ENCODE results near the gene ZNF428. TPM values are rescaled to one million over a fixed set of nuclear protein-coding genes. Genes with fewer than 3 reads are reported as not detected.

The ZNF428 gene
- total and polyA plus RNA-seq, 2 donors (not counting 1 experiment from before 2014, with no cell fraction given): 17.2 to 43.9 TPM

DNA sequence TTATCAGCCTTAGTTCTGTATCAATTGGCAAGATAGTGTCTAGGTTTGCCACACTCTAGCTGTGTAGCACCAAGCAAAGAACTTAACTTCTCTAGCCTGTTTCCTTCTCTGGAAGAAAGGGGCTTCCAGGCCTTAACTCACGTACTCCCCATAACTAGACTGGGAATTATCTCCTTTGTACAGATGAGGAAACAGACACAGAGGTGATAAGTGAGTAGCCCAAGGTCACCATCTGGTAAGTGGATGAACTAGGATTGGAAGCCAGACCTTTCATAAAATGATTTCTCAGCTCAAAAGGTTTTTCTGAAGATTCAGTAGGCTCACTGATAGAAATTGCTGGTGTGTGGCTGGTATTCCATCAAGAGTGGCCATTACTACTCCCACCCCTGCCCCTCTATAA, 3.1 kb downstream of the ZNF428 start:
- Histone ChIP-seq H3K9me3 (ENCODE audit: control insufficient read depth, insufficient read depth, low read depth, low read length) (no peaks in the 10 kb centered on the region), H3K9ac (ENCODE audit: insufficient read depth, low read length) (no peak overlapping the region), H4K20me1 (ENCODE audit: control insufficient read depth, extremely low read depth, insufficient read depth, low read length) (no peaks in the 10 kb centered on the region)

DNA sequence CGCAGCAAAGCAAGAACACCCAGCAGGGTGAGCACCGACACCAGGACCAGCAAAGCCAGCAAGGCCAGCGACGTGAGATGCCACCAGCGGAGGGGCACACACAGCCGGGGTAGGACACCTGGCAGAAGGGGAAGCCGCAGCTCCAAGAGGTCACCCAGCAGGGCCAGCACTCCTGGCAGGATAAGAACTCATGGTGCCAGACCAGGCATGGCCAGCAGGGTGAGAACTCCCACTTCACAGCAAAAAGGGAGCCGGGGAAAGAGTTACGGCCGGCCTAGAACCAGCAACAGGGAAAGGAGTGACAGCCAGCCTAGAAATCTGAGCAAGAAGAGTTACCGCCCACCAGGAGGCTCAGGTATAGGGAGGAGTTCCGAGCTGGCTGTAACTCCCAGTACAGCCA, 7.1 kb downstream of the ZNF428 start:
- no peak overlapping the region for H3K9ac ChIP-seq (ENCODE audit: insufficient read depth, low read length)
- no peak overlapping the region for H3K4me2 ChIP-seq (ENCODE audit: extremely low read depth, insufficient read depth, low read length)
- peaks cover 8% of the 10 kb centered on the region for H3K79me2 ChIP-seq (ENCODE audit: control insufficient read depth, insufficient read depth, low read length)
- DNase-seq (ENCODE audit: low read depth in 2 of 2): no peak
- no peak overlapping the region for H3K4me3 ChIP-seq (replicated peaks in 1 of 4; ENCODE audit: control extremely low read depth in 1 of 4, insufficient read depth in 1 of 4, low read depth in 3 of 4, low read length in 4 of 4)
- H3K36me3 ChIP-seq (ENCODE audit: control insufficient read depth, insufficient read depth, low read length): peaks cover 9% of the 10 kb centered on the region
- no peaks in the 10 kb centered on the region for H4K20me1 ChIP-seq (ENCODE audit: control insufficient read depth, extremely low read depth, insufficient read depth, low read length)
- TF ChIP-seq, protein P1, sequence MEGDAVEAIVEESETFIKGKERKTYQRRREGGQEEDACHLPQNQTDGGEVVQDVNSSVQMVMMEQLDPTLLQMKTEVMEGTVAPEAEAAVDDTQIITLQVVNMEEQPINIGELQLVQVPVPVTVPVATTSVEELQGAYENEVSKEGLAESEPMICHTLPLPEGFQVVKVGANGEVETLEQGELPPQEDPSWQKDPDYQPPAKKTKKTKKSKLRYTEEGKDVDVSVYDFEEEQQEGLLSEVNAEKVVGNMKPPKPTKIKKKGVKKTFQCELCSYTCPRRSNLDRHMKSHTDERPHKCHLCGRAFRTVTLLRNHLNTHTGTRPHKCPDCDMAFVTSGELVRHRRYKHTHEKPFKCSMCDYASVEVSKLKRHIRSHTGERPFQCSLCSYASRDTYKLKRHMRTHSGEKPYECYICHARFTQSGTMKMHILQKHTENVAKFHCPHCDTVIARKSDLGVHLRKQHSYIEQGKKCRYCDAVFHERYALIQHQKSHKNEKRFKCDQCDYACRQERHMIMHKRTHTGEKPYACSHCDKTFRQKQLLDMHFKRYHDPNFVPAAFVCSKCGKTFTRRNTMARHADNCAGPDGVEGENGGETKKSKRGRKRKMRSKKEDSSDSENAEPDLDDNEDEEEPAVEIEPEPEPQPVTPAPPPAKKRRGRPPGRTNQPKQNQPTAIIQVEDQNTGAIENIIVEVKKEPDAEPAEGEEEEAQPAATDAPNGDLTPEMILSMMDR (conservative IDR thresholded peaks at IDR 0.05 in 1 of 2, IDR thresholded peaks at IDR 0.05 in 1 of 2; ENCODE audit: low read depth in 1 of 2, low read length in 2 of 2): no peak
- TF ChIP-seq EZH2 (IDR thresholded peaks at IDR 0.05; ENCODE audit: low read length, missing control alignments): no peak
- H3K27me3 ChIP-seq (ENCODE audit: control insufficient read depth, insufficient read depth, low read length): no peaks in the 10 kb centered on the region
- no peak overlapping the region for H2AFZ ChIP-seq (ENCODE audit: low read length)
- H3K27ac ChIP-seq (ENCODE audit: insufficient read depth, low read length): no peak overlapping the region
- no peaks in the 10 kb centered on the region for H3K9me3 ChIP-seq (ENCODE audit: control insufficient read depth, insufficient read depth, low read depth, low read length)
- H3K4me1 ChIP-seq (ENCODE audit: control insufficient read depth, extremely low read depth, insufficient read depth, low read length): no peaks in the 10 kb centered on the region

More for the DNA sequence above, 3.1 kb downstream of the ZNF428 start:
- no peak overlapping the region for H3K4me3 ChIP-seq (replicated peaks in 1 of 4; ENCODE audit: control extremely low read depth in 1 of 4, insufficient read depth in 1 of 4, low read depth in 3 of 4, low read length in 4 of 4)
- H3K79me2 ChIP-seq (ENCODE audit: control insufficient read depth, insufficient read depth, low read length): peaks cover 13% of the 10 kb centered on the region
- no peak overlapping the region for H3K27ac ChIP-seq (ENCODE audit: insufficient read depth, low read length)
- DNase-seq (ENCODE audit: low read depth in 2 of 2): no peak
- H3K36me3 ChIP-seq (ENCODE audit: control insufficient read depth, insufficient read depth, low read length): peaks cover 7% of the 10 kb centered on the region
- H3K4me2 ChIP-seq (ENCODE audit: extremely low read depth, insufficient read depth, low read length): no peak overlapping the region
- TF ChIP-seq, protein P1 (conservative IDR thresholded peaks at IDR 0.05 in 1 of 2, IDR thresholded peaks at IDR 0.05 in 1 of 2; ENCODE audit: low read depth in 1 of 2, low read length in 2 of 2): no peak
- TF ChIP-seq EZH2 (IDR thresholded peaks at IDR 0.05; ENCODE audit: low read length, missing control alignments): no peak
- no peak overlapping the region for H2AFZ ChIP-seq (ENCODE audit: low read length)
- H3K4me1 ChIP-seq (ENCODE audit: control insufficient read depth, extremely low read depth, insufficient read depth, low read length): peaks cover 2% of the 10 kb centered on the region
- H3K27me3 ChIP-seq (ENCODE audit: control insufficient read depth, insufficient read depth, low read length): no peaks in the 10 kb centered on the region

DNA sequence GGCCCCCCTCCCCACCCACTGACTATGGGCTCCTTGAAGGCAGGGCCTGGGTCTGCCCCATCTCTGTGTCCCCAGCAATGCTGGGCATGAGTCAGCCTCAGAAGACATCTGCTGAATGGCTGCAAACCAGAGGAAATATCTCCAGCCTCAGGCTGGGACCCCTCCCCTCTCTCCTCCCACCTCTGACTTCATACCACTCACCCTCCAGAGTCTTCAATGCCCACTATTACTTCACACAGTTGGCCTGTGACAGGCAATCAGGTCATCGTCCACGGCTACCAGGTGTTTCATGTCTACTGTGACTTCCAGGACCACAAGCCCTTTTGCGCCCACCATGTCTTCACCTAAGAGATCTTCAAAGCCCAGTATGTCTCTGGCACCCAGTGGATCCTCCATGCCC, 7.6 kb downstream of the ZNF428 start, which contains the start of gene SRRM5:
TSS of gene SRRM5 (plus strand) at position 301 of the 400 bp plus-strand sequence. CDS start at position 335, 34 bp downstream.
- Histone ChIP-seq H3K4me3 (replicated peaks in 1 of 4; ENCODE audit: control extremely low read depth in 1 of 4, insufficient read depth in 1 of 4, low read depth in 3 of 4, low read length in 4 of 4) (no peak within 1 kb of the TSS), H3K27ac (ENCODE audit: insufficient read depth, low read length) (no peak within 1 kb of the TSS), H4K20me1 (ENCODE audit: control insufficient read depth, extremely low read depth, insufficient read depth, low read length) (no peaks in the 10 kb centered on the region), H3K4me1 (ENCODE audit: control insufficient read depth, extremely low read depth, insufficient read depth, low read length) (no peaks in the 10 kb centered on the region), H3K27me3 (ENCODE audit: control insufficient read depth, insufficient read depth, low read length) (no peaks in the 10 kb centered on the region), H3K79me2 (ENCODE audit: control insufficient read depth, insufficient read depth, low read length) (peaks cover 4% of the 10 kb centered on the region), H3K9ac (ENCODE audit: insufficient read depth, low read length) (no peak within 1 kb of the TSS), H3K9me3 (ENCODE audit: control insufficient read depth, insufficient read depth, low read depth, low read length) (no peaks in the 10 kb centered on the region), H3K4me2 (ENCODE audit: extremely low read depth, insufficient read depth, low read length) (no peak within 1 kb of the TSS), H3K36me3 (ENCODE audit: control insufficient read depth, insufficient read depth, low read length) (peaks cover 9% of the 10 kb centered on the region), H2AFZ (ENCODE audit: low read length) (no peak within 1 kb of the TSS)
- DNase-seq (ENCODE audit: low read depth in 2 of 2): no peak
- TF ChIP-seq, protein P1 (conservative IDR thresholded peaks at IDR 0.05 in 1 of 2, IDR thresholded peaks at IDR 0.05 in 1 of 2; ENCODE audit: low read depth in 1 of 2, low read length in 2 of 2): no peak
- TF ChIP-seq EZH2 (IDR thresholded peaks at IDR 0.05; ENCODE audit: low read length, missing control alignments): no peak
